Uterus (tissue), 2 donors: Measurements from ENCODE around the gene SLC16A1.

ENCODE experiments used
- POLR2A ChIP-seq, 2 donors: fragments of 450-650 bp; IDR thresholded peaks; one replicate each; pipeline ENCODE4 v1.6.1; 2016; ENCODE audit warnings: antibody characterized with exemption in 2 of 2, mild to moderate bottlenecking in 1 of 2, moderate library complexity in 1 of 2
- TF ChIP-seq, protein P1 (sequence below), 4 experiments: fragments of 200-600 bp in 2 of 4; fragments of 450-650 bp in 2 of 4; sonication (generic) in 2 of 4; IDR thresholded peaks; one replicate each; pipeline ENCODE4 v1.5.1; 2016 to 2019; ENCODE audit warnings: antibody characterized with exemption in 4 of 4, mild to moderate bottlenecking in 2 of 4, moderate library complexity in 1 of 4

DNA sequence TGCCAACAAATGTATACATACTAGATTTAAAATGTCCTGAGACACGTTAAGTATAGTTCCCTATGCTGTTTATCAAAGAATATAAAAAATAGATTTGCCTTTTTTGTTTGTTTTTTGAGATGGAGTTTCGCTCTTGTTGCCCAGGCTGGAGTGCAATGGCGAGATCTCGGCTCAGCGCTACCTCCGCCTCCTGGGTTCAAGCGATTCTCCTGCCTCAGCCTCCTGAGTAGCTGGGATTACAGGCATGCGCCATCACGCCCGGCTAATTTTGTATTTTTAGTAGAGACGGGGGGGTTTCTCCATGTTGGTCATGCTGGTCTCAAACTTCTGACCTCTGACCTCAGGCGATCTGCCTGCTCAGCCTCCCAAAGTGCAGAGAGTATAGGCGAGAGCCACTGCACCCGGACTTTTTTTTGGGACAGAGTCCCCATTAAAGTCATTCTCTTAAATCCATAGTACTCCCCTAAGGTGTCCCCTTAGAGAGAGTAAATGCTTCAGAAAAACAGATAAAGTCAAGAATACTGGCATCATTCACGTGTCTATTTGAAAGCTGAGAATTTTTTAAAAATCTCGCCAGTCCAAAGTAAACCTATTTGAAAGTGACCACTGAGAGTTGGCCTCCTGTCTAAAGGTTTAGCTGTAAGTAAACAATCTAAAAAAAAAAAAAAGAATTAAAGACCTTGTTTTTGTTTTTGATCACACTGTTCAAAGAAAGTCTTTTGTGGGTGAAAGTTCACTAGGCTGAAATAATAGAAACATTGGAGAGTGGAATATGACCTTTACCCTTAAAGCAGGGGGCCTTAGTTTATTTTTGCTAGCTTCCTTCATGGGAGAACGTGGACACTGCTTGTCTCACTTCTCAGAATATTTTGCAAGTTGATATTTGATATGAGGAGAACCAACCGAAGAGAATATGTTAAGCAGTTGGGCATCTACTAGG, 48.0 kb upstream of the SLC16A1 start:
- TF ChIP-seq POLR2A (IDR thresholded peaks at IDR 0.05) = no peak
- TF ChIP-seq, protein P1, sequence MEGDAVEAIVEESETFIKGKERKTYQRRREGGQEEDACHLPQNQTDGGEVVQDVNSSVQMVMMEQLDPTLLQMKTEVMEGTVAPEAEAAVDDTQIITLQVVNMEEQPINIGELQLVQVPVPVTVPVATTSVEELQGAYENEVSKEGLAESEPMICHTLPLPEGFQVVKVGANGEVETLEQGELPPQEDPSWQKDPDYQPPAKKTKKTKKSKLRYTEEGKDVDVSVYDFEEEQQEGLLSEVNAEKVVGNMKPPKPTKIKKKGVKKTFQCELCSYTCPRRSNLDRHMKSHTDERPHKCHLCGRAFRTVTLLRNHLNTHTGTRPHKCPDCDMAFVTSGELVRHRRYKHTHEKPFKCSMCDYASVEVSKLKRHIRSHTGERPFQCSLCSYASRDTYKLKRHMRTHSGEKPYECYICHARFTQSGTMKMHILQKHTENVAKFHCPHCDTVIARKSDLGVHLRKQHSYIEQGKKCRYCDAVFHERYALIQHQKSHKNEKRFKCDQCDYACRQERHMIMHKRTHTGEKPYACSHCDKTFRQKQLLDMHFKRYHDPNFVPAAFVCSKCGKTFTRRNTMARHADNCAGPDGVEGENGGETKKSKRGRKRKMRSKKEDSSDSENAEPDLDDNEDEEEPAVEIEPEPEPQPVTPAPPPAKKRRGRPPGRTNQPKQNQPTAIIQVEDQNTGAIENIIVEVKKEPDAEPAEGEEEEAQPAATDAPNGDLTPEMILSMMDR (IDR thresholded peaks at IDR 0.05) = no peak
